GM21390 (cell line): ENCODE data around the gene KLHDC4.
"Not testable (repeated sequence)": the region's sequence is repeated elsewhere in the genome, so short reads cannot be mapped to it uniquely, and the experiment has no call there.

Experiments used
- ATAC-seq: cut with Tn5 transposase; IDR thresholded peaks from one replicate; pipeline ENCODE4 v1.9.1; 2021; ENCODE audit not compliant: unreplicated experiment

KLHDC4 gene

GRCh38 chr16:87744750-87745514 is 20.9 kb downstream of the KLHDC4 start:
- ATAC-seq, result no peak

- ATAC-seq, result no peak
Observed at GRCh38 chr16:87742781-87743490, 22.9 kb downstream of the KLHDC4 start.

- ATAC-seq, result no peak
Observed at GRCh38 chr16:87741700-87742415, 23.9 kb downstream of the KLHDC4 start.

GRCh38 chr16:87740909-87741424 is 24.8 kb downstream of the KLHDC4 start:
- no peak for ATAC-seq

- no peak for ATAC-seq
Observed at GRCh38 chr16:87740441-87740840, 25.3 kb downstream of the KLHDC4 start.

- ATAC-seq, result no peak
Observed at GRCh38 chr16:87739801-87740200, 26.0 kb downstream of the KLHDC4 start.

- no peak for ATAC-seq
Observed at GRCh38 chr16:87736008-87736382, 29.8 kb downstream of the KLHDC4 start.

GRCh38 chr16:87735270-87736007 is 30.3 kb downstream of the KLHDC4 start:
- ATAC-seq, result no peak

GRCh38 chr16:87734644-87735043 is 31.1 kb downstream of the KLHDC4 start:
- ATAC-seq, result no peak

GRCh38 chr16:87733190-87733589 is 32.6 kb downstream of the KLHDC4 start:
- no peak for ATAC-seq

GRCh38 chr16:87731607-87732006 is 34.2 kb downstream of the KLHDC4 start:
- ATAC-seq, result no peak

GRCh38 chr16:87729266-87729954 is 36.4 kb downstream of the KLHDC4 start:
- no peak for ATAC-seq

GRCh38 chr16:87728026-87728425 is 37.8 kb downstream of the KLHDC4 start:
- ATAC-seq, result no peak

GRCh38 chr16:87727346-87727745 is 38.4 kb downstream of the KLHDC4 start:
- no peak for ATAC-seq

- ATAC-seq, result not testable (repeated sequence)
Observed at GRCh38 chr16:87726577-87726976, 39.2 kb downstream of the KLHDC4 start.

GRCh38 chr16:87725596-87726235 is 40.1 kb downstream of the KLHDC4 start:
- no peak for ATAC-seq

- ATAC-seq, result no peak
Observed at GRCh38 chr16:87724490-87725291, 41.1 kb downstream of the KLHDC4 start.

GRCh38 chr16:87723226-87723623 is 42.6 kb downstream of the KLHDC4 start:
- ATAC-seq, result peak; percentile 54

GRCh38 chr16:87722590-87723225 is 43.1 kb downstream of the KLHDC4 start:
- no peak for ATAC-seq
